ENCODE data around the gene PFN1.

GRCh38 chr17:4928881-4929280, 19.4 kb downstream of the PFN1 start:
- TF ChIP-seq CTCF (IDR thresholded peaks at IDR 0.05; ENCODE audit: insufficient read depth, low read length) (no peak), POLR2AphosphoS5 (IDR thresholded peaks at IDR 0.05; ENCODE audit: low read depth) (no peak), REST (IDR thresholded peaks at IDR 0.05; ENCODE audit: insufficient replicate concordance, low read depth) (no peak), GABPA (IDR thresholded peaks at IDR 0.05; ENCODE audit: low read depth) (no peak), SPI1 (IDR thresholded peaks at IDR 0.05; ENCODE audit: borderline replicate concordance, low read depth) (no peak)
